Osteoblast (primary cell): ENCODE results near the gene NOS2. TPM values are rescaled to one million over a fixed set of nuclear protein-coding genes. Genes with fewer than 3 reads are reported as not detected.

Experiments used
- DNase-seq: peaks from one replicate; pipeline ENCODE4 v3.0.0; 2011; ENCODE audit warnings: low spot score, mixed read lengths; ENCODE audit not compliant: insufficient read length; ENCODE audit errors: missing footprints
- H2AFZ ChIP-seq: 2 replicates; pipeline ENCODE4 v1.6.0; 2011; ENCODE audit warnings: mild to moderate bottlenecking, low read length
- H3K27ac ChIP-seq: 2 replicates; pipeline ENCODE4 v1.5.1; 2011; ENCODE audit warnings: mild to moderate bottlenecking, low read depth, low read length, moderate library complexity
- H3K27me3 ChIP-seq: 2 replicates; pipeline ENCODE4 v1.6.0; 2012; ENCODE audit warnings: mild to moderate bottlenecking, control low read depth, inconsistent platforms, low read length, moderate library complexity; ENCODE audit not compliant: insufficient read depth
- H3K36me3 ChIP-seq: 2 replicates; pipeline ENCODE4 v1.5.1; 2011; ENCODE audit warnings: mild to moderate bottlenecking, low read length, control low read depth, moderate library complexity; ENCODE audit not compliant: insufficient read depth
- H3K4me1 ChIP-seq: 2 replicates; pipeline ENCODE4 v1.5.1; 2011; ENCODE audit warnings: mild to moderate bottlenecking, low read length, control low read depth, moderate library complexity; ENCODE audit not compliant: insufficient read depth
- H3K4me2 ChIP-seq: 2 replicates; pipeline ENCODE4 v1.6.0; 2011; ENCODE audit warnings: mild to moderate bottlenecking, low read length; ENCODE audit not compliant: insufficient read depth
- H3K4me3 ChIP-seq: fragments of 200-600 bp; sonication (generic); 3 replicates; pipeline ENCODE4 v1.5.1; 2012; ENCODE audit warnings: mild to moderate bottlenecking, low read length, inconsistent platforms; ENCODE audit not compliant: insufficient read depth
- H3K79me2 ChIP-seq: 2 replicates; pipeline ENCODE4 v1.6.0; 2012; ENCODE audit warnings: mild to moderate bottlenecking, low read length, control low read depth, inconsistent platforms; ENCODE audit not compliant: insufficient read depth
- H3K9me3 ChIP-seq: 2 replicates; pipeline ENCODE4 v1.5.1; 2011; ENCODE audit warnings: low read depth, low read length, control low read depth
- H4K20me1 ChIP-seq: 2 replicates; pipeline ENCODE4 v1.6.0; 2012; ENCODE audit warnings: mild to moderate bottlenecking, low read length, control low read depth; ENCODE audit not compliant: insufficient read depth
- CTCF ChIP-seq: IDR thresholded peaks from 2 replicates; pipeline ENCODE4 v1.5.1; 2011; ENCODE audit warnings: mild to moderate bottlenecking, low read depth, low read length, moderate library complexity; ENCODE audit errors: extremely low read depth
- total RNA-seq: library from RNA; depleted of rRNA; stranded (reverse); fragments of >200 nt; gene quantifications from 2 replicates; pipeline ENCODE4 v1.2.3, GENCODE V29; 2012

The NOS2 gene
- total RNA-seq, 1 donor, result not detected

DNA sequence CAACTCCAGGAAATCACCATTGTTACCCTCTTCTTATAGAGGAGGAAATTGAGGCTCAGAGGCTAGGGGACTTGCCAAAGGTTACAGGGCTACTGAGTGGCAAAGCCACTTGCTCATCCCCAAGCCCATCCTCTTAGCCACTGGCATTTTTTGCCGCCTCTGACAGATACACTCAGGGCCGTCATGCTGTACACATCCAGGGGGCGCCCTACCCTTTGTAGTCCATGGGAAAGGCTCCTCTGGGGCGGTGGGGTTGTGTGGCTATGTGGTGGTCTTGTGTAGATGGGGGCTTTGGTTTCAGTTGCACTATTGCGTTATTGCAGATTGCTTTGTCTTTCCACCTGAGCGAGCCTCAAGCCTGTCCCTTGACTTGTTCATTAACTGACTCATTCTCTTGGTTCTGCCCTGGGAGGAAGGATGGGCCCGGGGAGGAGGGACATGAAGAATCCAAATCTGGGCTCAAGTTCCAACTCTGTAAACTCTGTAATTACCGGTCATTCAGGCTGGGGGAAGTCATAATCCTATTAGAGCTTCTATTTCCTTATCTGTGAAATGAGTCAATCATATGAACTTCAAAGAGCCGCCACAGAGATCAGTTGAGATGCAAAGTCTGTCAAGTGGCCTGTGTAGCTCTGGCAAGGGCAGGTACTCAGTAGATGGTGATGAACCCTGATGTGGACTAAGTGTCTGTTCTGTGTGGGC lies 2.8 kb downstream of the NOS2 start:
- no peak for TF ChIP-seq CTCF
- Histone ChIP-seq H3K4me2 (no peak overlapping the region), H3K27me3 (peaks cover 41% of the 10 kb centered on the region), H3K9me3 (no peaks in the 10 kb centered on the region), H3K4me3 (no peak overlapping the region), H2AFZ (no peak overlapping the region), H3K27ac (no peak overlapping the region), H4K20me1 (no peaks in the 10 kb centered on the region), H3K4me1 (no peaks in the 10 kb centered on the region), H3K36me3 (no peaks in the 10 kb centered on the region), H3K79me2 (no peaks in the 10 kb centered on the region)
- peak; percentile 62 for DNase-seq

- TF ChIP-seq CTCF, result no peak
- H2AFZ ChIP-seq, result no peak overlapping the region
These were observed 6.3 kb downstream of the NOS2 start for GRCh38 chr17:27793906-27794569.

DNA sequence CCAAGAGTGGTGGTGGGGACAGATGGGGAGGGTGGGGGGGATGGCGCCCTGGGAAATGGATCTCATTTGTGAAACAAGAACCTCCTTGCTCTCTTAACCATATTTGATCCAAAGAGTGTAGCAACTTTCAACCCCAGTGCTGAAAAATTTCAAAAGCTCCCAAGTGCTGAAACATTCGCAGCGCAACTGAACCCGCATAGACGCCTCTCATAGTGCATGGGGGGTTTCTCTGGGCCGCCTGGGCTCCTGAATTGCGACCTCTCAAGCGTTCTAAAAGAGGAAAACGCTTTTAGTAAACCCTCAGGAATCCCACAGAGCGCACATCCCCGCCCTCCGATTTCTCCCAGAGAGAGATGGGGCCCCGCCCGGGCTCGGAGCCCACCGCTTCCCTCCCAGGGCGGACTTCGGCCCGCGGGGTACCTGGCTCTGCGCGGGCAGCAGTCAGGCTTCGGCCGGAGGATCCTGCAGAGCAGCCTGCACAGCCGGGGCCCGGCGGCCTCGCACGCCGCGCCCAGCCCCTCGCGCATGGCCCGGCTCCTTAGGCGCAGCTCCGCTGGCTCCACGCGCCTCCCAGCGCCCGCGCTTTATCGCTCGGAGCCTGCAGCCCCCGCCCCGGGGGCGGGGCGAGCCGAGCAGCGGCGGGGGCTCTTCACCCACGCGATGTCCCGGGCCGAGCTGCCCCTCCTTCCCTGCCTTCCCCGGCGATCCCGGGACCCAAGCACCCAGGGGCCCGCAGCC lies 7.0 kb downstream of the NOS2 start:
- Histone ChIP-seq H3K9me3 (no peaks in the 10 kb centered on the region), H3K4me1 (no peaks in the 10 kb centered on the region), H4K20me1 (no peaks in the 10 kb centered on the region), H3K4me3 (no peak overlapping the region), H2AFZ (no peak overlapping the region), H3K4me2 (peak overlapping the region; percentile 36), H3K27ac (no peak overlapping the region), H3K36me3 (no peaks in the 10 kb centered on the region), H3K79me2 (no peaks in the 10 kb centered on the region), H3K27me3 (peaks cover 30% of the 10 kb centered on the region)
- TF ChIP-seq CTCF, result no peak
- peak; percentile 86 for DNase-seq

More at GRCh38 chr17:27793906-27794569, 6.3 kb downstream of the NOS2 start:
- no peak for DNase-seq
- H4K20me1 ChIP-seq, result no peaks in the 10 kb centered on the region
- no peaks in the 10 kb centered on the region for H3K4me1 ChIP-seq
- H3K9me3 ChIP-seq, result no peaks in the 10 kb centered on the region
- H3K4me3 ChIP-seq, result no peak overlapping the region
- no peak overlapping the region for H3K27ac ChIP-seq
- peaks cover 30% of the 10 kb centered on the region for H3K27me3 ChIP-seq
- no peaks in the 10 kb centered on the region for H3K36me3 ChIP-seq
- no peaks in the 10 kb centered on the region for H3K79me2 ChIP-seq
- H3K4me2 ChIP-seq, result peak overlapping the region; percentile 36

DNA sequence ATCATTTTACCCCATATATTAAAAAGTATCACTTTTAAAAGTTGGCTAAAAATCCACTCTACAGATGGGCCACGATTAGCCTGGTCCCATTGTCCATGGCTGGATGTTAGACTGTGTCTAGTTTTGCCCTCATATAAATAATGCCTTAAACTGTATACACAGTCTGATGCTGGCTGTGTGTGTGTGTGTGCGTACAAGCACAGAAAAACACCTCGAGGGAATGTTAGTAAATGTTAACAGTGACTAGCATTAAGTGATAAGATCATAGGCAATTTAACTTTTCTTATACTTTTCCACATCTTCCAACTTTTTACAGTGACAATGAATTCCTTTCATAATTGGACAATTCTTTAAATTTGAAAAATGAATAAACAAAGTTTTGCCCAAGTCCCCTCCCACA lies 8.2 kb downstream of the NOS2 start:
- H3K4me3 ChIP-seq, result no peak overlapping the region
- H3K4me1 ChIP-seq, result no peaks in the 10 kb centered on the region
- H3K27me3 ChIP-seq, result peaks cover 30% of the 10 kb centered on the region

More for the DNA sequence above, 8.2 kb downstream of the NOS2 start:
- H3K9me3 ChIP-seq, result no peaks in the 10 kb centered on the region
- H3K36me3 ChIP-seq, result no peaks in the 10 kb centered on the region
- no peak overlapping the region for H3K27ac ChIP-seq
- H3K79me2 ChIP-seq, result no peaks in the 10 kb centered on the region
- H3K4me2 ChIP-seq, result no peak overlapping the region
- DNase-seq, result no peak
- H2AFZ ChIP-seq, result no peak overlapping the region
- no peak for TF ChIP-seq CTCF
- no peaks in the 10 kb centered on the region for H4K20me1 ChIP-seq
